Measurements from ENCODE around the gene BIN1. TPM values are rescaled to one million over a fixed set of nuclear protein-coding genes. Genes with fewer than 3 reads are reported as not detected.

BIN1 gene
- total RNA-seq, 2 donors from 2014 or later, result 7.6 to 15.3 TPM

GRCh38 chr2:127015106-127015910, 91.6 kb downstream of the BIN1 start:
- Histone ChIP-seq H3K36me3 (no peaks in the 10 kb centered on the region), H3K27ac (no peak overlapping the region), H3K9me3 (no peaks in the 10 kb centered on the region), H3K4me1 (no peaks in the 10 kb centered on the region), H3K4me3 (no peak overlapping the region), H3K27me3 (no peaks in the 10 kb centered on the region)
- DNase-seq (ENCODE audit: low spot score), result no peak
- TF ChIP-seq CTCF (IDR thresholded peaks at IDR 0.05), result no peak

- no peak for TF ChIP-seq CTCF (IDR thresholded peaks at IDR 0.05)
- no peak overlapping the region for H3K27ac ChIP-seq
- no peaks in the 10 kb centered on the region for H3K27me3 ChIP-seq
- H3K36me3 ChIP-seq, result no peaks in the 10 kb centered on the region
- H3K4me1 ChIP-seq, result no peaks in the 10 kb centered on the region
- H3K4me3 ChIP-seq, result no peak overlapping the region
- DNase-seq (ENCODE audit: low spot score), result no peak
- H3K9me3 ChIP-seq, result no peaks in the 10 kb centered on the region
These were observed 92.3 kb downstream of the BIN1 start for GRCh38 chr2:127014630-127015029.

- H3K4me1 ChIP-seq, result no peaks in the 10 kb centered on the region
- no peaks in the 10 kb centered on the region for H3K36me3 ChIP-seq
- no peak for TF ChIP-seq CTCF (IDR thresholded peaks at IDR 0.05)
- no peak overlapping the region for H3K27ac ChIP-seq
- no peak overlapping the region for H3K4me3 ChIP-seq
- no peak for DNase-seq (ENCODE audit: low spot score)
- H3K27me3 ChIP-seq, result no peaks in the 10 kb centered on the region
- H3K9me3 ChIP-seq, result no peaks in the 10 kb centered on the region
These were observed 92.7 kb downstream of the BIN1 start for GRCh38 chr2:127014224-127014623.

- H3K9me3 ChIP-seq, result no peaks in the 10 kb centered on the region
- H3K4me3 ChIP-seq, result no peak overlapping the region
- no peaks in the 10 kb centered on the region for H3K27me3 ChIP-seq
- DNase-seq (ENCODE audit: low spot score), result no peak
- H3K4me1 ChIP-seq, result no peaks in the 10 kb centered on the region
- no peak overlapping the region for H3K27ac ChIP-seq
- TF ChIP-seq CTCF (IDR thresholded peaks at IDR 0.05), result no peak
- H3K36me3 ChIP-seq, result no peaks in the 10 kb centered on the region
These were observed 94.1 kb downstream of the BIN1 start for GRCh38 chr2:127012868-127013267.

- H3K36me3 ChIP-seq, result no peaks in the 10 kb centered on the region
- TF ChIP-seq CTCF (IDR thresholded peaks at IDR 0.05), result no peak
- no peak overlapping the region for H3K27ac ChIP-seq
- H3K4me3 ChIP-seq, result no peak overlapping the region
- no peaks in the 10 kb centered on the region for H3K4me1 ChIP-seq
- no peaks in the 10 kb centered on the region for H3K27me3 ChIP-seq
- no peaks in the 10 kb centered on the region for H3K9me3 ChIP-seq
- DNase-seq (ENCODE audit: low spot score), result no peak
These were observed 94.7 kb downstream of the BIN1 start for GRCh38 chr2:127012215-127012614.

- Histone ChIP-seq H3K4me3 (no peak overlapping the region), H3K27ac (no peak overlapping the region), H3K4me1 (no peaks in the 10 kb centered on the region), H3K27me3 (no peaks in the 10 kb centered on the region), H3K36me3 (no peaks in the 10 kb centered on the region), H3K9me3 (no peaks in the 10 kb centered on the region)
- no peak for DNase-seq (ENCODE audit: low spot score)
- no peak for TF ChIP-seq CTCF (IDR thresholded peaks at IDR 0.05)
These were observed 95.2 kb downstream of the BIN1 start for GRCh38 chr2:127011796-127012195.
